Brain microvascular endothelial cell (primary cell): ENCODE measurements around the gene PRKG1.

Experiments
- DNase-seq: peaks from one replicate; pipeline ENCODE4 v3.0.0-alpha.2; 2020
- H3K27ac ChIP-seq: fragments of 250-450 bp; sonication (Bioruptor Pico); 2 replicates; pipeline ENCODE4 v1.5.1; 2020; ENCODE audit warnings: mild to moderate bottlenecking, moderate library complexity
- H3K27me3 ChIP-seq: fragments of 250-450 bp; sonication (Bioruptor Pico); replicated peaks from 2 replicates; pipeline ENCODE4 v1.5.1; 2020; ENCODE audit warnings: mild to moderate bottlenecking
- H3K36me3 ChIP-seq: fragments of 250-450 bp; sonication (Bioruptor Pico); replicated peaks from 2 replicates; pipeline ENCODE4 v1.5.1; 2020; ENCODE audit warnings: mild to moderate bottlenecking
- H3K4me3 ChIP-seq: 2 replicates; pipeline ENCODE4 v1.5.1; 2011; ENCODE audit warnings: low read depth, mild to moderate bottlenecking, control low read depth, low read length, moderate library complexity
- CTCF ChIP-seq: IDR thresholded peaks from 2 replicates; pipeline ENCODE4 v1.5.1; 2011; ENCODE audit warnings: low read depth, mild to moderate bottlenecking, moderate library complexity, low read length, control low read depth, inconsistent platforms; ENCODE audit errors: missing control alignments
- in situ Hi-C: cut with HindIII; loops from 2 replicates; pipeline ENCODE4 v1.10.0; 2017; ENCODE audit warnings: low sequenced_read_pairs, low pct_ligation_motif_present

The PRKG1 gene

GRCh38 chr10:51227897-51228713 lies 153.8 kb downstream of the PRKG1 start:
- Histone ChIP-seq H3K27ac (no peak overlapping the region), H3K27me3 (no peaks in the 10 kb centered on the region), H3K4me3 (no peak overlapping the region), H3K36me3 (no peaks in the 10 kb centered on the region)
- in situ Hi-C loops: no loop called here
- TF ChIP-seq CTCF: no peak
- no peak for DNase-seq

- in situ Hi-C loops: no loop called here
- no peaks in the 10 kb centered on the region for H3K36me3 ChIP-seq
- no peak for DNase-seq
- H3K4me3 ChIP-seq: no peak overlapping the region
- no peak overlapping the region for H3K27ac ChIP-seq
- no peaks in the 10 kb centered on the region for H3K27me3 ChIP-seq
- no peak for TF ChIP-seq CTCF
Measured at GRCh38 chr10:51228714-51229100, 154.4 kb downstream of the PRKG1 start.

- H3K27ac ChIP-seq: no peak overlapping the region
- no peak overlapping the region for H3K4me3 ChIP-seq
- in situ Hi-C loops: no loop called here
- TF ChIP-seq CTCF: no peak
- DNase-seq: no peak
- no peaks in the 10 kb centered on the region for H3K27me3 ChIP-seq
- no peaks in the 10 kb centered on the region for H3K36me3 ChIP-seq
Measured at GRCh38 chr10:51230887-51231585, 156.7 kb downstream of the PRKG1 start.

DNA sequence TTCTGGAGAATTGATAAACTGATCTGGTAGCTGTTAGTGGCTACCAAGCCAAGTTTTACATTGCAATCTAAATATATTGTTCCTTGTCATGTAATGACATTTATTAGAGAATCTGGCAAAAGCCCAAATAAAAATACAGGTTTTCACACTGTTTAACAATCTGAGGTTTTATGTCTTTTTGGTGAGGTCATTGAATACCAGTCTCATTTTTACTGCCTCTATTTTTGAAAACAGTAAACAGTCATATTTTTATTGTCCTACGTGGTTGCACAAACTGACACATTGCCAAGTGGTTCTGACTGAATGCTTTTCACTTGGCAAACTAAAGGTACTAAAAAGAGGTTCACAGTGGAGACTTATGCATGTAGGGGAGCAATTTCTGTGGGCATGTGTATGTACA lies 157.5 kb downstream of the PRKG1 start:
- Histone ChIP-seq H3K27me3 (no peaks in the 10 kb centered on the region), H3K36me3 (no peaks in the 10 kb centered on the region), H3K27ac (no peak overlapping the region), H3K4me3 (no peak overlapping the region)
- no peak for DNase-seq
- TF ChIP-seq CTCF: no peak
- in situ Hi-C loops: no loop called here

DNA sequence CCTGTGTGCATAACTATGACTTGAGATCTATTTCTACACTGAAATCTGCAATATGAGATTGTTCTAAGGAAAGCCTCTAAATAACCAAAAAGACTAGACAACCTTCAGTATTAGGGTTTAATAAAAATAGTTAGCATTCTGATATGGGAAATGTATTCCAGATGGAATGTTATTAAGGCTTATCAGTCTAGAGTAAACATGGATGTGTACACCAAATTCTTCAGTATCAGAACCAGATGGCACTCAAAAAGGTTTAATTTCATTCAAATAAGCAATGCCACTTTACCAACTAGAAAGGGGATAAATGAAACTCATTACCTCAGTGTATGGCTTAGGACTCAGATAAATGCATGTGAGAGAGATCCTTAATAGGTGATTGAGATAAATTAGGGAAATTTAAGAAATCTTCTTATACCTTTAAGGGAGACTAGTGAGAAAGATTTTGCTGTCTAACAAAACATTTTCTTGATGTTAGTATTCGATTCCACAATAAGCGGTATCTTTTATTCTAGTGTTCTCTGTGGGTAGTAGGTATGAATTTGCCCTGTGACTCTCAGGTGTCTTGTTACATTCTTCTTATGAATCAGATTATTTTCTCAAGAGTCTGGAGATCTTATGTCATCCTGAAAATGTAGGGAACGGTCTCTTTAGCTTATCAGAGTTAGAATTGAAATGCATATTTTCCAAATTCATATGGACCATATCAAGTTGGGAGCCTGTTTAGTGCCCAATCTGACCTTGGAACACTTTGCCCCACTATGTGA lies 159.2 kb downstream of the PRKG1 start:
- Histone ChIP-seq H3K27me3 (no peaks in the 10 kb centered on the region), H3K36me3 (no peaks in the 10 kb centered on the region), H3K27ac (no peak overlapping the region), H3K4me3 (no peak overlapping the region)
- DNase-seq: no peak
- no peak for TF ChIP-seq CTCF
- in situ Hi-C loops: no loop called here
